ENCODE measurements around the gene IPO5. TPM values are rescaled to one million over a fixed set of nuclear protein-coding genes. Genes with fewer than 3 reads are reported as not detected.
A peak's percentile ranks its signal among the peaks of the same experiment; 100 is the strongest.

Gene IPO5
- polyA plus RNA-seq, 4 donors = 8.7 to 104 (median 30.7) TPM

- Histone ChIP-seq H3K27me3 (ENCODE audit: control insufficient read depth in 3 of 3, insufficient read depth in 3 of 3, low read length in 3 of 3) (no peaks in the 10 kb centered on the region), H3K4me3 (ENCODE audit: low read depth in 1 of 3, low read length in 3 of 3) (peak overlapping the region; percentile 88 to 92 (median 91)), H3K9me3 (ENCODE audit: control insufficient read depth in 2 of 2, insufficient read depth in 1 of 2, low read depth in 1 of 2, low read length in 1 of 2) (no peaks in the 10 kb centered on the region), H3K36me3 (ENCODE audit: control insufficient read depth in 3 of 3, insufficient read depth in 2 of 3, low read depth in 1 of 3, low read length in 3 of 3) (no peaks in the 10 kb centered on the region), H3K27ac (ENCODE audit: low read depth in 1 of 3, low read length in 2 of 3) (peak overlapping the region; percentile 63 to 97 (median 79)), H3K4me1 (ENCODE audit: control insufficient read depth in 3 of 3, insufficient read depth in 2 of 3, low read depth in 1 of 3, low read length in 2 of 3) (peaks cover 0 to 5% (median 4%) of the 10 kb centered on the region in 3 donors)
- 0 to 1% (median 0%) methylated on average over 20 to 84 of the region's 84 CpGs for WGBS, 3 donors
- FAIRE-seq (no peak), DNase-seq (peak; percentile 89 to 96)
Measured at GRCh38 chr13:97975848-97976609, 22.6 kb downstream of the IPO5 start.

- WGBS, 3 donors = 0 to 1% (median 0%) methylated on average over 12 to 79 of the region's 79 CpGs
- DNase-seq (peak in 1 of 2 donors; percentile 13), FAIRE-seq (no peak)
- Histone ChIP-seq H3K4me1 (ENCODE audit: control insufficient read depth in 3 of 3, insufficient read depth in 2 of 3, low read depth in 1 of 3, low read length in 2 of 3) (peaks cover 0 to 5% (median 4%) of the 10 kb centered on the region in 3 donors), H3K36me3 (ENCODE audit: control insufficient read depth in 3 of 3, insufficient read depth in 2 of 3, low read depth in 1 of 3, low read length in 3 of 3) (no peaks in the 10 kb centered on the region), H3K27me3 (ENCODE audit: control insufficient read depth in 3 of 3, insufficient read depth in 3 of 3, low read length in 3 of 3) (no peaks in the 10 kb centered on the region), H3K9me3 (ENCODE audit: control insufficient read depth in 2 of 2, insufficient read depth in 1 of 2, low read depth in 1 of 2, low read length in 1 of 2) (no peaks in the 10 kb centered on the region), H3K4me3 (ENCODE audit: low read depth in 1 of 3, low read length in 3 of 3) (peak overlapping the region; percentile 82 to 91 (median 88)), H3K27ac (ENCODE audit: low read depth in 1 of 3, low read length in 2 of 3) (peak overlapping the region; percentile 43 to 94 (median 79))
Measured at GRCh38 chr13:97976610-97977521, 23.4 kb downstream of the IPO5 start.

DNA sequence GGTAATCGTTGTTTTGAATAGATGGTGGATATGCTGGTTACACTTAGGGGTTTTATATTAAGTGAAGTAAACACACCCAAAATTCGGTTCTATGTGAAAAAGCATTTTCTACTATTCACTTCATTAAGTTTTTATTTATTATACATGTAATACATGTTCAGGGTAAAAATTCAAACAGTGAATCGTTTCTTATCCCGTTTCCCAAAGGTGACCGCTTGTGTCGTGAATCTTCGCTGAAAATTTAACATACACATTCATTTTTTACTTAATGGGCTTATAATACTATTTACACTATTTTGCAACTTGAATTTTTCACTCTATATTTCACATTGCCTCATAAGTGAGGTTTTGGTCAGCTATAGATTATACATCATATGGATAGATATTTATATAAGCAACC lies 24.5 kb downstream of the IPO5 start:
- Histone ChIP-seq H3K27me3 (ENCODE audit: control insufficient read depth in 3 of 3, insufficient read depth in 3 of 3, low read length in 3 of 3) (no peaks in the 10 kb centered on the region), H3K9me3 (ENCODE audit: control insufficient read depth in 2 of 2, insufficient read depth in 1 of 2, low read depth in 1 of 2, low read length in 1 of 2) (no peaks in the 10 kb centered on the region), H3K27ac (ENCODE audit: low read depth in 1 of 3, low read length in 2 of 3) (no peak overlapping the region), H3K4me1 (ENCODE audit: control insufficient read depth in 3 of 3, insufficient read depth in 2 of 3, low read depth in 1 of 3, low read length in 2 of 3) (peaks cover 0 to 5% (median 4%) of the 10 kb centered on the region in 3 donors), H3K4me3 (ENCODE audit: low read depth in 1 of 3, low read length in 3 of 3) (peak overlapping the region in 1 of 3 donors; percentile 82), H3K36me3 (ENCODE audit: control insufficient read depth in 3 of 3, insufficient read depth in 2 of 3, low read depth in 1 of 3, low read length in 3 of 3) (peaks cover 0 to 3% (median 0%) of the 10 kb centered on the region in 3 donors)
- DNase-seq (peak in 1 of 2 donors; percentile 6), FAIRE-seq (no peak)
- WGBS, 3 donors = 50 to 63% (median 53%) methylated on average over 7 of the region's 7 CpGs

DNA sequence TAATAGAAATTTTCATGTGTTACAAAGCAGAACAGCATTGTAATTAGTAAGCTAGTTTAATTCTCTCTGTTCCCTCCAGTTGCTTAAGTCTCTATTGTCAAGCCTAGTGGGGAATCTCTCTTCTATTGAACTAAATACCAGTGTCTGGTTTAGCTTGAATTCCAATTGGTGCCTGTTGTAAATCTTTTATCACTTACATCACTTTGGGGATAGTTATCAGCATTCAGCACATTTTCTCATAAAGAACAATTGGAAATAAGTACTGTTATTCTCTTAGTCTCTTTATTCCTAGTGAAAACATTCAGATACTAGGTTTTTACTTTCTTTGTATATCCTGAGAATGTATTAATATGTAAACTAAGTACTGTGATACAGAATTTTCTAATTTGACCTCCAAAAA lies 25.2 kb downstream of the IPO5 start:
- Histone ChIP-seq H3K36me3 (ENCODE audit: control insufficient read depth in 3 of 3, insufficient read depth in 2 of 3, low read depth in 1 of 3, low read length in 3 of 3) (peaks cover 0 to 4% (median 0%) of the 10 kb centered on the region in 3 donors), H3K4me1 (ENCODE audit: control insufficient read depth in 3 of 3, insufficient read depth in 2 of 3, low read depth in 1 of 3, low read length in 2 of 3) (peaks cover 0 to 5% (median 4%) of the 10 kb centered on the region in 3 donors), H3K4me3 (ENCODE audit: low read depth in 1 of 3, low read length in 3 of 3) (no peak overlapping the region), H3K27ac (ENCODE audit: low read depth in 1 of 3, low read length in 2 of 3) (no peak overlapping the region), H3K27me3 (ENCODE audit: control insufficient read depth in 3 of 3, insufficient read depth in 3 of 3, low read length in 3 of 3) (no peaks in the 10 kb centered on the region), H3K9me3 (ENCODE audit: control insufficient read depth in 2 of 2, insufficient read depth in 1 of 2, low read depth in 1 of 2, low read length in 1 of 2) (no peaks in the 10 kb centered on the region)
- FAIRE-seq = no peak
- no peak for DNase-seq

- Histone ChIP-seq H3K4me1 (ENCODE audit: control insufficient read depth in 3 of 3, insufficient read depth in 2 of 3, low read depth in 1 of 3, low read length in 2 of 3) (peaks cover 0 to 5% (median 4%) of the 10 kb centered on the region in 3 donors), H3K27ac (ENCODE audit: low read depth in 1 of 3, low read length in 2 of 3) (no peak overlapping the region), H3K36me3 (ENCODE audit: control insufficient read depth in 3 of 3, insufficient read depth in 2 of 3, low read depth in 1 of 3, low read length in 3 of 3) (peaks cover 0 to 4% (median 0%) of the 10 kb centered on the region in 3 donors), H3K9me3 (ENCODE audit: control insufficient read depth in 2 of 2, insufficient read depth in 1 of 2, low read depth in 1 of 2, low read length in 1 of 2) (no peaks in the 10 kb centered on the region), H3K27me3 (ENCODE audit: control insufficient read depth in 3 of 3, insufficient read depth in 3 of 3, low read length in 3 of 3) (no peaks in the 10 kb centered on the region), H3K4me3 (ENCODE audit: low read depth in 1 of 3, low read length in 3 of 3) (no peak overlapping the region)
- DNase-seq = no peak
- FAIRE-seq = no peak
- 85 to 90% (median 88%) methylated on average over 5 of the region's 5 CpGs for WGBS, 3 donors
Measured at GRCh38 chr13:97979051-97979450, 25.6 kb downstream of the IPO5 start.

DNA sequence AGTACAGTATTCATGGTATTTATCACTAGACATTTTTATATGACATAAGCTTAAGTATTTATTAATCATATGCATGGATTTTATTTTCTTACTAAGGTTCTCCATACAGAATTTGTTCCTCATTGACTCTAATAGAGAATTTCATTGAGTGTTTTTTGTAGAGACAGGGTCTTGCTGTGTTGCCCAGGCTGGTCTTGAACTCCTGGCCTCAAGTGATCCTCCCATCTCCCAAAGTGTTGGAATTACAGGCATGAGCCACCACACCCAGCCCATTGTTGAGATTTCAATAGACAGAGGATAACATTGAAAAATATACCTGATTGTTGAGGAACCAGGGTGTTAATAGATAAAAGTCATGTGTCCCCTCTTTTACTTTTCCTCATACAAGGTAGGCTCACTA lies 26.1 kb downstream of the IPO5 start:
- no peak overlapping the region for H3K4me3 ChIP-seq (ENCODE audit: low read depth in 1 of 3, low read length in 3 of 3)
- H3K27me3 ChIP-seq (ENCODE audit: control insufficient read depth in 3 of 3, insufficient read depth in 3 of 3, low read length in 3 of 3) = no peaks in the 10 kb centered on the region
- H3K36me3 ChIP-seq (ENCODE audit: control insufficient read depth in 3 of 3, insufficient read depth in 2 of 3, low read depth in 1 of 3, low read length in 3 of 3) = peaks cover 0 to 4% (median 0%) of the 10 kb centered on the region in 3 donors
- no peaks in the 10 kb centered on the region for H3K9me3 ChIP-seq (ENCODE audit: control insufficient read depth in 2 of 2, insufficient read depth in 1 of 2, low read depth in 1 of 2, low read length in 1 of 2)
- FAIRE-seq (no peak), DNase-seq (no peak)
- H3K27ac ChIP-seq (ENCODE audit: low read depth in 1 of 3, low read length in 2 of 3) = no peak overlapping the region
- peaks cover 0 to 5% (median 4%) of the 10 kb centered on the region in 3 donors for H3K4me1 ChIP-seq (ENCODE audit: control insufficient read depth in 3 of 3, insufficient read depth in 2 of 3, low read depth in 1 of 3, low read length in 2 of 3)

DNA sequence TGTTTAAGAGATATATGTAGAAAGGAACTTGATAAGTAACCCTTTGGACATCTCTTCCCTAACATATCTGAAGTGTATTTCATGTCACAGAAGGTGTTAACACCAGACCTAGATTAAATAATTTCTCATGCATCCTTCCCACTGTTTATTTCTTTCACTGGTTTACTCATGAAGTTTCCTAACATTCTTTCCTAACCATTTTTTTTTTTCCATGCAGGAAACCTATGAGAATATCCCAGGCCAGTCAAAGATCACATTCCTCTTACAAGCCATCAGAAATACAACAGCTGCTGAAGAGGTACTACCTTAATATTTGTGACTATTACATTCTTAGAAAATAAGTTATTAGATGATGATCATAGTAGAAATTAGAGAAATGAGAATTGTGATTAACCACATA lies 28.8 kb downstream of the IPO5 start:
- H3K4me3 ChIP-seq (ENCODE audit: low read depth in 1 of 3, low read length in 3 of 3) = no peak overlapping the region
- H3K9me3 ChIP-seq (ENCODE audit: control insufficient read depth in 2 of 2, insufficient read depth in 1 of 2, low read depth in 1 of 2, low read length in 1 of 2) = no peaks in the 10 kb centered on the region
- DNase-seq (no peak), FAIRE-seq (no peak)
- peaks cover 0 to 18% (median 2%) of the 10 kb centered on the region in 3 donors for H3K36me3 ChIP-seq (ENCODE audit: control insufficient read depth in 3 of 3, insufficient read depth in 2 of 3, low read depth in 1 of 3, low read length in 3 of 3)
- H3K27ac ChIP-seq (ENCODE audit: low read depth in 1 of 3, low read length in 2 of 3) = no peak overlapping the region
- H3K27me3 ChIP-seq (ENCODE audit: control insufficient read depth in 3 of 3, insufficient read depth in 3 of 3, low read length in 3 of 3) = no peaks in the 10 kb centered on the region
- H3K4me1 ChIP-seq (ENCODE audit: control insufficient read depth in 3 of 3, insufficient read depth in 2 of 3, low read depth in 1 of 3, low read length in 2 of 3) = peaks cover 0 to 4% (median 0%) of the 10 kb centered on the region in 3 donors

DNA sequence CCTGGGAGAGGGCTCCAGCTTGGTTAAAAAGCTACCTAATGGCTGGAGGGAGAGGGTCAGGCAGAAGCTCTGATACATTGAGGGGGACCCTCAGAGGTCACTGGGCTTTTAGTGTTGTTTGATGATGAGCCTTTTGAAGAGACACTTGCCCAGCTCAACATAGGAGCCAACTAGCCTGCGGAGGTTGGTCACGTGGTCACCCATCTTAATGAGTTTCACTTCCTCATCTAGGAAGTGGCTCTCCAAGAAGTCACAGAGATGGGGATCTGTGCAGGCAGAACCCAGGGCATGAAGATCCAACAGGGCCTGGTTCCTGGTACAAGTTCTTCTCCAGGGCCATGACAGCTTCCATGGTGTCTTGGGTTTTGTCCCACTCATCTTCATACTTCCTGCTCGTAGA lies 33.4 kb downstream of the IPO5 start:
- 86 to 94% (median 86%) methylated on average over 3 of the region's 3 CpGs for WGBS, 3 donors
- H3K36me3 ChIP-seq (ENCODE audit: control insufficient read depth in 3 of 3, insufficient read depth in 2 of 3, low read depth in 1 of 3, low read length in 3 of 3) = peaks cover 8 to 28% (median 11%) of the 10 kb centered on the region in 3 donors
- no peak overlapping the region for H3K4me3 ChIP-seq (ENCODE audit: low read depth in 1 of 3, low read length in 3 of 3)
- DNase-seq = no peak
- no peaks in the 10 kb centered on the region for H3K4me1 ChIP-seq (ENCODE audit: control insufficient read depth in 3 of 3, insufficient read depth in 2 of 3, low read depth in 1 of 3, low read length in 2 of 3)
- no peak for FAIRE-seq
- no peaks in the 10 kb centered on the region for H3K9me3 ChIP-seq (ENCODE audit: control insufficient read depth in 2 of 2, insufficient read depth in 1 of 2, low read depth in 1 of 2, low read length in 1 of 2)
- no peaks in the 10 kb centered on the region for H3K27me3 ChIP-seq (ENCODE audit: control insufficient read depth in 3 of 3, insufficient read depth in 3 of 3, low read length in 3 of 3)
- no peak overlapping the region for H3K27ac ChIP-seq (ENCODE audit: low read depth in 1 of 3, low read length in 2 of 3)

All from small intestine (tissue), 7 donors.